Hepatocyte (in vitro differentiated cells): ENCODE data around the gene TGFBI. TPM values are rescaled to one million over a fixed set of nuclear protein-coding genes. Genes with fewer than 3 reads are reported as not detected.

Source experiments
- DNase-seq: peaks from one replicate; pipeline ENCODE4 v3.0.0-alpha.2; 2016; ENCODE audit warnings: low spot score
- H2AFZ ChIP-seq: fragments of 200-600 bp; sonication (generic); 2 replicates; pipeline ENCODE4 v1.6.0; 2016; ENCODE audit warnings: antibody characterized with exemption, mild to moderate bottlenecking
- H3K27ac ChIP-seq: fragments of 200-600 bp; sonication (generic); 2 replicates; pipeline ENCODE4 v1.5.1; 2016; ENCODE audit warnings: mild to moderate bottlenecking
- H3K27me3 ChIP-seq: fragments of 200-600 bp; sonication (generic); 2 replicates; pipeline ENCODE4 v1.6.1; 2016
- H3K36me3 ChIP-seq: fragments of 200-600 bp; sonication (generic); replicated peaks from 2 replicates; pipeline ENCODE4 v1.5.1; 2016; ENCODE audit warnings: low read depth; ENCODE audit not compliant: insufficient read depth
- H3K4me1 ChIP-seq: fragments of 200-600 bp; sonication (generic); 2 replicates; pipeline ENCODE4 v1.5.1; 2016; ENCODE audit warnings: mild to moderate bottlenecking, moderate library complexity; ENCODE audit not compliant: insufficient read depth
- H3K4me2 ChIP-seq: fragments of 200-600 bp; sonication (generic); 2 replicates; pipeline ENCODE4 v1.6.0; 2016
- H3K4me3 ChIP-seq: fragments of 200-600 bp; sonication (generic); 2 replicates; pipeline ENCODE4 v1.5.1; 2016; ENCODE audit warnings: mild to moderate bottlenecking
- H3K79me2 ChIP-seq: fragments of 200-600 bp; sonication (generic); 2 replicates; pipeline ENCODE4 v1.6.0; 2017; ENCODE audit warnings: mild to moderate bottlenecking
- H3K9me2 ChIP-seq: fragments of 200-600 bp; sonication (generic); replicated peaks from 2 replicates; pipeline ENCODE4 v1.6.0; 2017; ENCODE audit warnings: mild to moderate bottlenecking; ENCODE audit not compliant: insufficient read depth
- H3K9me3 ChIP-seq: fragments of 200-600 bp; sonication (generic); 2 replicates; pipeline ENCODE4 v1.5.1; 2016; ENCODE audit warnings: low read depth, mild to moderate bottlenecking
- H4K20me1 ChIP-seq: fragments of 200-600 bp; sonication (generic); 2 replicates; pipeline ENCODE4 v1.6.0; 2016; ENCODE audit warnings: mild to moderate bottlenecking; ENCODE audit not compliant: insufficient read depth, poor library complexity, severe bottlenecking
- CTCF ChIP-seq: fragments of 200-600 bp; sonication (generic); IDR thresholded peaks from 2 replicates; pipeline ENCODE4 v1.5.1; 2016; ENCODE audit warnings: antibody characterized with exemption, mild to moderate bottlenecking; ENCODE audit not compliant: poor library complexity
- EZH2 ChIP-seq: fragments of 200-600 bp; sonication (generic); IDR thresholded peaks from 2 replicates; pipeline ENCODE4 v1.6.1; 2016; ENCODE audit warnings: antibody characterized with exemption, mild to moderate bottlenecking, borderline replicate concordance
- EZH2phosphoT487 ChIP-seq: fragments of 200-600 bp; sonication (generic); IDR thresholded peaks from one replicate; pipeline ENCODE4 v1.6.1; 2018; ENCODE audit warnings: antibody characterized with exemption, mild to moderate bottlenecking, low read depth, moderate library complexity; ENCODE audit not compliant: unreplicated experiment, severe bottlenecking
- WGBS: methylation state at CpG from one replicate; pipeline ENCODE4 v1.1.6; 2016; ENCODE audit warnings: low lambda C conversion rate; ENCODE audit errors: missing lambda C conversion rate; 5-methylcytosine and 5-hydroxymethylcytosine counted together
- polyA plus RNA-seq: library from polyadenylated mRNA; unstranded; fragments of >200 nt; fragmentation: Nextera tagmentation; extraction: Ambion mirVana; gene quantifications from 2 replicates; pipeline ENCODE4 v1.2.1, GENCODE V29; 2016
- total RNA-seq: library from RNA; depleted of rRNA; stranded (reverse); fragments of >200 nt; gene quantifications from 2 replicates; pipeline ENCODE4 v1.2.3, GENCODE V29; 2014

TGFBI gene
- total and polyA plus RNA-seq, 2 experiments from 2014 or later = 396 to 401 TPM

DNA sequence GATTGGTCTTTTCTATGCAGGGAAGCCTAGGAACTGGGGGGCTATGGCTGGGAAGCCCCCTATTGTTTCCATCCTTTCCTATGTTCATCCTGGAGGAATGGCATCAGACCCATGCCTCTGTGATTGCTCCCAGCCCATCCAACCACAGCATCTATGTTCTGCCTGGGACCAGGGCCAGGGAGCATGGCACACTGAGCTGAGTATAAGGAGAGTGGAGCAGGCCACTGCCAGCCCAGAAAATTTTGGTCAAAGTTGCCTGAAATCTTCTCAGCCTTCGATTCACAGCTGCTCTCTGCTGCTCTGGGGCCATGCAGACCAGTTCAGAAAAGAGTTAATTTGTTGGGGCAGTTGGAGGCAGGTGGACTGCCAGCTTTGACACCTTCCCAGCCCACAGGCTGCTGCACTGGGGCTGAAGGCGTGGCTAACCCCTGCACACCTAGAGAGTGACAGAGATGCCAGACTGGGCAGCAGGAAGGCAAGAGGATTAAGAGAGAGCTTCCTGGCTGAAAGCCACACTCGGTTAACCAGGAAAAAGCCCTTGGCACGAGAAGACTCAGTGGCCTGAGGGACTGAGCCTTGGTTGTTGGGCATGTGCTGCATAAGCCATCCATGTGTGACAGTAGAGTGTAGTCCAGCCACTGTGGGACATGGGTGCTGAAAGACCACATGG lies 12.1 kb downstream of the TGFBI start:
- 88% methylated on average over 4 of the region's 4 CpGs for WGBS
- Histone ChIP-seq H4K20me1 (no peaks in the 10 kb centered on the region), H2AFZ (no peak overlapping the region)

DNA sequence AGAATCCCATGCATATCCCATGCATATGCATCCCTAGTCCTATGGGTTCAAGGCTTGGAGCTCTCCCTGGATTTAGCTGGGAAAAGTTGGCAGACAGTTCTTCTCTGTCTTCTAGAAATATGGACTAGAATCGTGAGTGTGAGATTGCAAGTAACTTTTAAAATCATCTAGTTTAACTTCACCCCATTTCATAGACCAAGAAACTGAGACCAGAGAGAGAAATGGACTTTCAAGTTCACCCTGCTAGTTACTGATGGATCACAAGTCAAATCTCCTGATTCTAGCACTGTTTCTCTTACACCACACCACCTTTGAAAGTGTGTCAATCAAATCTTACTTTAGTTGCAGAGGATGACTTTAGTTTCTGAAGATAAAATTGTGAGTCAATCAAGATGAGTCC lies 13.4 kb downstream of the TGFBI start:
- Histone ChIP-seq H3K9me3 (no peaks in the 10 kb centered on the region), H3K36me3 (peaks cover 3% of the 10 kb centered on the region), H4K20me1 (no peaks in the 10 kb centered on the region), H3K4me2 (no peak overlapping the region), H3K27me3 (no peaks in the 10 kb centered on the region), H3K9me2 (no peaks in the 10 kb centered on the region), H3K4me1 (peaks cover 7% of the 10 kb centered on the region), H2AFZ (no peak overlapping the region), H3K4me3 (no peak overlapping the region), H3K79me2 (no peaks in the 10 kb centered on the region), H3K27ac (peak overlapping the region; percentile 75)
- no peak for DNase-seq
- 96% methylated on average over 1 of the region's 1 CpG for WGBS
- TF ChIP-seq EZH2 (no peak), EZH2phosphoT487 (no peak), CTCF (no peak)

More for the DNA sequence above, 12.1 kb downstream of the TGFBI start:
- no peaks in the 10 kb centered on the region for H3K9me3 ChIP-seq
- no peaks in the 10 kb centered on the region for H3K79me2 ChIP-seq
- no peaks in the 10 kb centered on the region for H3K9me2 ChIP-seq
- TF ChIP-seq EZH2phosphoT487 (no peak), EZH2 (no peak), CTCF (no peak)
- peaks cover 3% of the 10 kb centered on the region for H3K36me3 ChIP-seq
- H3K4me1 ChIP-seq = peaks cover 7% of the 10 kb centered on the region
- no peak overlapping the region for H3K27ac ChIP-seq
- DNase-seq = no peak
- no peak overlapping the region for H3K4me3 ChIP-seq
- no peaks in the 10 kb centered on the region for H3K27me3 ChIP-seq
- no peak overlapping the region for H3K4me2 ChIP-seq

GRCh38 chr5:136042665-136043121 lies 13.9 kb downstream of the TGFBI start:
- no peaks in the 10 kb centered on the region for H3K79me2 ChIP-seq
- H3K9me3 ChIP-seq = no peaks in the 10 kb centered on the region
- H3K9me2 ChIP-seq = no peaks in the 10 kb centered on the region
- H2AFZ ChIP-seq = no peak overlapping the region
- no peaks in the 10 kb centered on the region for H3K27me3 ChIP-seq
- H3K27ac ChIP-seq = peak overlapping the region; percentile 75
- WGBS = 42% methylated on average over 6 of the region's 6 CpGs
- H3K4me3 ChIP-seq = no peak overlapping the region
- TF ChIP-seq EZH2 (no peak), EZH2phosphoT487 (no peak), CTCF (no peak)
- no peaks in the 10 kb centered on the region for H4K20me1 ChIP-seq
- no peak overlapping the region for H3K4me2 ChIP-seq
- peaks cover 3% of the 10 kb centered on the region for H3K36me3 ChIP-seq
- H3K4me1 ChIP-seq = peaks cover 7% of the 10 kb centered on the region
- DNase-seq = peak; percentile 59
